ENCODE measurements around the gene ZDHHC11B.
"Not testable (repeated sequence)": the region's sequence is repeated elsewhere in the genome, so short reads cannot be mapped to it uniquely, and the experiment has no call there.

DNA sequence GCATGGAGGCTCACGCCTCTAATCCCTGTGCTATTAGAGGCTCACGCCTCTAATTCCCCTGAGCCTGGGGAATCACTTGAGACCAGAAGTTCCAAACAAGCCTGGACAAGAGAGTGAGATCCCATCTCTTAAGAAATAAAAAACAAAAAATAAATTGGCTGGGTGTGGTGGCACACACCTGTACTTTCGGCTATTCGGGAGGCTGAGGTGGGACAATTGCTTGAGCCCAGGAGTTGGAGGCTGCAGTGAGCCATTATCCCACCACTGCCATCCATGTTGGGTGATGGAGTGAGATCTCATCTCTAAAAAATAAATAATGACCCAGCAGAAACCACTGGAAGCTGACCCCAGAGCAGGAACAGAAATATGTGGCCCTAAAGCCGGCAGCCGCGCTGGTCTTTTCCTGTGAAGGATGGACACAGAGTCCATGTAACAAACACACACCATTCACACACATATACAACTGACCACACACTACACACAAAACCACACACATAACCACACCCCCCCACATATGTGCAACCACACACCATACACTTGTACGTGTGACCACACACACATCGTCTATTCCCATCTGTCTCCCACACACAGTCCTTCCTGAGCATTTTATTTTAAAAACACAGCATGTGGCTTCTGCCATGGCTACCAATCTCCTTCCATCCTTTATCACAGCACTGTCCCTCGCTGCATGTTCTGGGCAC is 51.6 kb downstream of the ZDHHC11B start:
- not testable (repeated sequence) for TF ChIP-seq FOXM1 (IDR thresholded peaks at IDR 0.05; ENCODE audit: borderline replicate concordance); FOXA1 (IDR thresholded peaks at IDR 0.05); NFRKB (IDR thresholded peaks at IDR 0.05); SP1 (IDR thresholded peaks at IDR 0.05); ZNF384 (IDR thresholded peaks at IDR 0.05); CTBP1 (IDR thresholded peaks at IDR 0.05; ENCODE audit: borderline replicate concordance); ELF4 (IDR thresholded peaks at IDR 0.05); HDGF (IDR thresholded peaks at IDR 0.05; ENCODE audit: borderline replicate concordance); BHLHE40 (IDR thresholded peaks at IDR 0.05; ENCODE audit: borderline replicate concordance); ARNT (IDR thresholded peaks at IDR 0.05); FOXK2 (IDR thresholded peaks at IDR 0.05)
- TF ChIP-seq, protein P1, sequence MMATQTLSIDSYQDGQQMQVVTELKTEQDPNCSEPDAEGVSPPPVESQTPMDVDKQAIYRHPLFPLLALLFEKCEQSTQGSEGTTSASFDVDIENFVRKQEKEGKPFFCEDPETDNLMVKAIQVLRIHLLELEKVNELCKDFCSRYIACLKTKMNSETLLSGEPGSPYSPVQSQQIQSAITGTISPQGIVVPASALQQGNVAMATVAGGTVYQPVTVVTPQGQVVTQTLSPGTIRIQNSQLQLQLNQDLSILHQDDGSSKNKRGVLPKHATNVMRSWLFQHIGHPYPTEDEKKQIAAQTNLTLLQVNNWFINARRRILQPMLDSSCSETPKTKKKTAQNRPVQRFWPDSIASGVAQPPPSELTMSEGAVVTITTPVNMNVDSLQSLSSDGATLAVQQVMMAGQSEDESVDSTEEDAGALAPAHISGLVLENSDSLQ (IDR thresholded peaks at IDR 0.05) = not testable (repeated sequence)

All from HEK293T (cell line).